ENCODE data around the gene CSF3R. TPM values are rescaled to one million over a fixed set of nuclear protein-coding genes. Genes with fewer than 3 reads are reported as not detected.

CSF3R gene
- total RNA-seq, 2 donors from 2014 or later, result 3.4 to 9.3 TPM

- H3K27ac ChIP-seq, result no peak overlapping the region
Observed at GRCh38 chr1:36476945-36477344, 5.8 kb downstream of the CSF3R start.

GRCh38 chr1:36475910-36476604 lies 6.7 kb downstream of the CSF3R start:
- TF ChIP-seq CTCF (IDR thresholded peaks at IDR 0.05), result no peak
- Histone ChIP-seq H3K36me3 (no peaks in the 10 kb centered on the region), H3K4me3 (no peak overlapping the region), H3K27me3 (no peaks in the 10 kb centered on the region), H3K4me1 (peaks cover 0 to under 1% of the 10 kb centered on the region in 2 donors), H3K9me3 (no peaks in the 10 kb centered on the region), H3K27ac (no peak overlapping the region)
- no peak for DNase-seq (ENCODE audit: low spot score)

More at GRCh38 chr1:36476945-36477344, 5.8 kb downstream of the CSF3R start:
- no peak for DNase-seq (ENCODE audit: low spot score)
- no peaks in the 10 kb centered on the region for H3K9me3 ChIP-seq
- no peak for TF ChIP-seq CTCF (IDR thresholded peaks at IDR 0.05)
- H3K4me3 ChIP-seq, result no peak overlapping the region
- H3K36me3 ChIP-seq, result no peaks in the 10 kb centered on the region
- no peaks in the 10 kb centered on the region for H3K27me3 ChIP-seq
- H3K4me1 ChIP-seq, result peaks cover 0 to 9% of the 10 kb centered on the region in 2 donors

GRCh38 chr1:36475341-36475740 lies 7.4 kb downstream of the CSF3R start:
- no peak for DNase-seq (ENCODE audit: low spot score)

GRCh38 chr1:36472656-36473055 lies 10.1 kb downstream of the CSF3R start:
- H3K27ac ChIP-seq, result no peak overlapping the region

More at GRCh38 chr1:36475341-36475740, 7.4 kb downstream of the CSF3R start:
- H3K9me3 ChIP-seq, result no peaks in the 10 kb centered on the region
- no peak overlapping the region for H3K27ac ChIP-seq
- H3K36me3 ChIP-seq, result no peaks in the 10 kb centered on the region
- no peaks in the 10 kb centered on the region for H3K4me1 ChIP-seq
- no peaks in the 10 kb centered on the region for H3K27me3 ChIP-seq
- no peak overlapping the region for H3K4me3 ChIP-seq
- no peak for TF ChIP-seq CTCF (IDR thresholded peaks at IDR 0.05)

DNA sequence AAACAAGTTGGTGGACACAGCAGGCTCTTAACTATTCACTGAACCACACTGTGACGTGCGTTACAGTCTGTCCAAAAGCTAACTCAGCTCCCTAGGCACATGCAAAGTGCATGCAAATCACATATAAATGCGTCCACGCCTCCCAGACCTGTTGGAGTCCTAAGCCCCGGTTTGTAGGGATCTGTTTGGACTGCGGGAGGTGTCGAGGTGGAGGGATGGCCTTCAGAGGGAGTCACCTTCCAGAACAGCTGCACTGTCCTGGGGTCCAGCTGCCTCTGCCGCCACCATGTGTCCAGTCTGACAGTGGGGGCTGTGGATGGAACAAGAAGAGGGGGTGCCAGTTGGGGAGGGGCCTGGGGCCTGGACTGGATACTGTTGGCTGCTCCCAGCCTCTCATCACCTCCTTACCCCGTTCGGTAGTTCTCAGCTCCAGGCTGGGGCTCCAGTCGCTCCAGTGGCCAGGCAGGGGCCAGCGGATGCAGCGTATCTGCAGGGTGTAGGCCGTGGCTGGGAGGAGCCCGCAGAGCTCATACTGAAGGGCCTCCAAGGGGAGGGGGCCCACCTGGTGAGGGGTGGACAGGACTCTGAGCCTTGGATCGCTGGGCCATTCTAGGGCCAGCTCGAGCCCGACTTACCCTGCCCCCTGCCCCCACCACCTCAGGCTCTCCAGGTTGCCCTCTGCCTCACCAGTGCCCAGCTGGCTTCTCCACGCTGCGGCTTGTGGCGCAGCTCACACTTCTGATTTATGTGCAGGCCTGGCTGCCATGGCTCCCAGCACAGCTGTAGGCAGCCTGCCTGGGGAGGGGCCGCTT lies 10.7 kb downstream of the CSF3R start:
- DNase-seq (ENCODE audit: low spot score), result no peak
- no peaks in the 10 kb centered on the region for H3K27me3 ChIP-seq
- no peak for TF ChIP-seq CTCF (IDR thresholded peaks at IDR 0.05)

More at GRCh38 chr1:36472656-36473055, 10.1 kb downstream of the CSF3R start:
- no peaks in the 10 kb centered on the region for H3K4me1 ChIP-seq
- TF ChIP-seq CTCF (IDR thresholded peaks at IDR 0.05), result no peak
- H3K27me3 ChIP-seq, result no peaks in the 10 kb centered on the region
- H3K9me3 ChIP-seq, result no peaks in the 10 kb centered on the region
- H3K4me3 ChIP-seq, result no peak overlapping the region
- no peak for DNase-seq (ENCODE audit: low spot score)
- H3K36me3 ChIP-seq, result no peaks in the 10 kb centered on the region

More for the DNA sequence above, 10.7 kb downstream of the CSF3R start:
- H3K36me3 ChIP-seq, result no peaks in the 10 kb centered on the region
- no peak overlapping the region for H3K4me3 ChIP-seq
- H3K27ac ChIP-seq, result no peak overlapping the region
- H3K4me1 ChIP-seq, result no peaks in the 10 kb centered on the region
- no peaks in the 10 kb centered on the region for H3K9me3 ChIP-seq

Measured in right atrium auricular region (tissue), 2 donors.